NCI-H748 treated with DMSO at 0.1 percent for 48 hours (cell line): Measurements from ENCODE around the gene ZFYVE27.

Experiments used
- DNase-seq: peaks from one replicate; lab custom pipeline; 2025; lab: John Stamatoyannopoulos, UW

Gene ZFYVE27

GRCh38 chr10:97795886-97796285 lies 59.0 kb downstream of the ZFYVE27 start:
- DNase-seq: no peak

GRCh38 chr10:97796651-97797050 lies 59.7 kb downstream of the ZFYVE27 start:
- no peak for DNase-seq

- no peak for DNase-seq
Observed at GRCh38 chr10:97798958-97799610, 62.2 kb downstream of the ZFYVE27 start.

GRCh38 chr10:97800474-97800873 lies 63.5 kb downstream of the ZFYVE27 start:
- DNase-seq: no peak

GRCh38 chr10:97801422-97801821 lies 64.5 kb downstream of the ZFYVE27 start:
- DNase-seq: no peak

- no peak for DNase-seq
Observed at GRCh38 chr10:97805096-97805884, 68.4 kb downstream of the ZFYVE27 start.

- no peak for DNase-seq
Observed at GRCh38 chr10:97805949-97806348, 69.0 kb downstream of the ZFYVE27 start.

- no peak for DNase-seq
Observed at GRCh38 chr10:97810446-97810845, 73.5 kb downstream of the ZFYVE27 start.
